Measurements from ENCODE around the gene MEST. TPM values are rescaled to one million over a fixed set of nuclear protein-coding genes. Genes with fewer than 3 reads are reported as not detected.
A peak's percentile ranks its signal among the peaks of the same experiment; 100 is the strongest.
"Not testable (repeated sequence)": the region's sequence is repeated elsewhere in the genome, so short reads cannot be mapped to it uniquely, and the experiment has no call there.

The MEST gene
- total RNA-seq, 1 donor from 2014 or later, result 417 TPM

DNA sequence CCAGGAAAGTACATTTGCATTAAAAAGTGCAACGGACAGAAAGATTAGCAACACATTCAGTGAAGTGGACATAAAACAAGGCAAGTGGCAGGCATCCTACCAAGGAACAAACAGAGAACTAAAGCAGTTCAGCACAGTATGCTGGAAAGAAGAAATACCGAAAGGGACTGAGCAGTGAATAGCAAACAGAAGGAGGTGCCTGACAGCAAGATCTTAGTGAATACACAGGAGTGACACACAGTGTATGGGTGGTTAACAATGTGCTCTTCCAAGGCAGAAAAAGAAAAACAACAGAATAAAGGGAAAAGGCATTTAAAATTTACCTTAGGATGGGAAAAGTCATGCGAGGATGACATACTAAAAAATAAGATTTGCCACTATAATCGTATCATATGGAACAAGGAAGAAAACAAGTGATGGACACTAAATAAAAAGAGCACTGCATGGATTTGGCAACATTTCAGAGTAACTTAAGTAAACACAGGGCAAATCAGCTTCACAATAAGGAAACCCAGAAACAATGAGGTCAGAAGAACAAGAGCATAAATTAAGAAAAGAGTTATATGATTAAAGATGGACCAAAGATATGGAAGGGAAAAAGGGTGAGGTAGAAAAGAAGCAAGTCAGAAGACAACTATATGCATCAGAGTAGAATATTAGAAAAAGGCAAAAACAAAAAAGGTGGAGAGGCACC is 29.5 kb downstream of the MEST start:
- DNase-seq (ENCODE audit: low spot score), result no peak

DNA sequence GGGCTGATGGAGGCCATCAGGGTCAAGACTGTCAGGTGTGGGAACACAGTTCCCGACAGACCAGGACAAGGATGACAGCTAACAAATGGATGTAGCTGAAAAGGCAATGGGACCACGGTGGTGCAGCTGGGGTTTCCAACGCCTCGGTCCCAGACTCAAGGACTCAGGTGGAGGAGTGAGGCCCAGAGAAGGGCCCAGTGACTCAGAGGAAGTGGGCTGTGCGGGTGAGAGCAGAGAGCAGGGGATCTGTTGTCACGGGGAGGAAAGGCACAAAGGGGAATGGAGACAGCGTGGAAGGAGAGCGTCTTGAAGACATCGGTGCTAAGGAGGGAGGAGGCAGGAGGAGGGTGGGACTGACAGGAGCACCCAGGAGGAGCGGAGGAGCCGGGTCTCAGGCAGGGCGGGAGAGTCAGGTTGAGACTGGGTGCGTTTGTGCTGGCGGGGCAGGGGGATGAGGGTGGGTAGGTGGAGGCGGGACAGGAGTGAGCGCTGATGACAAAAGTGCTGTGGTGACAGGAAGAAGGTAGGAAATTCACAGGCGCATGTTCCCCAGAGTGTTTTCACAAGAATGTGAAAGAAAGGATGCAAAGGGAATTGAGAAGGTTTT is 31.7 kb downstream of the MEST start:
- not testable (repeated sequence) for DNase-seq (ENCODE audit: low spot score)

DNA sequence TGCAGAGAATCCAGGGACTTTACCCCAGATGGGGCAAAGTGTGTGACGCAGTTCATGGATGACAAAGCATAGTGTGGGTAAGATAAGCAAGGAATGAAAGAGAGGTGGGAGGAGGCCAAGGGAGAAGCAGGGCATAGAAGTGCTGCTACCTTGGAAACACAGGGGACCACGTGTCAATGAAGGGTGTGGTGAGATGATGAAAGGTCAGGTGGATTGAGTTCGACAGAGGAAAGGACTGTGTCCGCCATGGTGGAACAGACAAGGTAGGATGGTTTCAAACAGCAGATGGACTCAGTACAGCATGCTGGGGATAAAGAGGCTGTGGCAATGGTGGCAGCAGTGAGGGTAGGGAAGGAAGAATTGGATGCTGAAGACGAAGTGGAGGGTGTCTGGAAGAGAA is 32.7 kb downstream of the MEST start:
- DNase-seq (ENCODE audit: low spot score), result no peak

DNA sequence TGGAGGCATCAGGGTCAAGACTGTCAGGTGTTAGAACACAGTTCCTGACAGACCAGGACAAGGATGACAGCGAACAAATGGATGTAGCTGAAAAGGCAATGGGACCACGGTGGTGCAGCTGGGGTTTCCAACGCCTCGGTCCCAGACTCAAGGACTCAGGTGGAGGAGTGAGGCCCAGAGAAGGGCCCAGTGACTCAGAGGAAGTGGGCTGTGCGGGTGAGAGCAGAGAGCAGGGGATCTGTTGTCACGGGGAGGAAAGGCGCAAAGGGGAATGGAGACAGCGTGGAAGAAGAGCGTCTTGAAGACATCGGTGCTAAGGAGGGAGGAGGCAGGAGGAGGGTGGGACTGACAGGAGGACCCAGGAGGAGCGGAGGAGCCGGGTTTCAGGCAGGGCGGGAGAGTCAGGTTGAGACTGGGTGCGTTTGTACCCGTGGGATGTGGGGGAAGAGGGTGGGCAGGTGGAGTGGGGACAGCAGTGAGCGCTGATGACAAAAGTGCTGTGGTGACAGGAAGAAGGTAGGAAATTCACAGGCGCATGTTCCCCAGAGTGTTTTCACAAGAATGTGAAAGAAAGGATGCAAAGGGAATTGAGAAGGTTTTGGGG is 36.0 kb downstream of the MEST start:
- not testable (repeated sequence) for DNase-seq (ENCODE audit: low spot score)

DNA sequence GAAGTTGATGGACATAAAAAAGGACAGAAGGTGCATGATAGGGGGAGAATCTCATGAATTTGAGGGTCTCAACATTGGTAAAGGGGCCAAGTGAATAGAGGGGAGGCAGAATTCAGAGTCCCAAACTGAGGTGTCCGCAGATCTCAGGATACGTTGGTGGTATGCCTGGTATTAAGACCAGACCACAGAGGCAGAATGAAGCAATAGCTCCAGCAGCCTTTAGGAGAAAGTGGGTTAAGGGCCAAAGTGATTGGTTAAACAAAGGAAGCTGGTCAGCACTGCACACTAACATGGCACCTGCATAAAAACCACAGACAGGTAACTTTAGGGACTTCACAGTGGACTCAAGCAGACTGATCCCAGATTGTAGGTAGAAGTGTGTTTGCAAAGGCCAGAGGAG is 37.5 kb downstream of the MEST start:
- no peak for DNase-seq (ENCODE audit: low spot score)

DNA sequence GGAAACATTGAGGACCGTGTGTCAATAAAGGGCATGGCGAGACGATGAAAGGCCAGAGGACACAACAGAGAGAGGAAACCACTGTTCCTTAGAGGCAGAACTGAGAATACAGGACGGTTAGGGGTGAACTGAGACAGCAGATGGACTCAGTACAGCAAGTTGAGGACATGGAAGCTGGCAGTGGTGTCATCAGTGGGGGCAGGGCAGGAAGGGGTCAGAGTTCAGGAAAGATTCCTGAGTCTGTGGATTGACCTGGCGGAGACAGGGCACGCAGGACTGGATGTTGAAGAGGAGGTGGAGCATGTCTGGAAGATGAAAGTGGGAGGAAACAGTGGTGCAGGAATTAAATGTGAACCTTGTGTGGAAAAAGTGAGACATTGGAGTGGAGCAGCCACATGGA is 46.0 kb downstream of the MEST start:
- DNase-seq (ENCODE audit: low spot score), result not testable (repeated sequence)

DNA sequence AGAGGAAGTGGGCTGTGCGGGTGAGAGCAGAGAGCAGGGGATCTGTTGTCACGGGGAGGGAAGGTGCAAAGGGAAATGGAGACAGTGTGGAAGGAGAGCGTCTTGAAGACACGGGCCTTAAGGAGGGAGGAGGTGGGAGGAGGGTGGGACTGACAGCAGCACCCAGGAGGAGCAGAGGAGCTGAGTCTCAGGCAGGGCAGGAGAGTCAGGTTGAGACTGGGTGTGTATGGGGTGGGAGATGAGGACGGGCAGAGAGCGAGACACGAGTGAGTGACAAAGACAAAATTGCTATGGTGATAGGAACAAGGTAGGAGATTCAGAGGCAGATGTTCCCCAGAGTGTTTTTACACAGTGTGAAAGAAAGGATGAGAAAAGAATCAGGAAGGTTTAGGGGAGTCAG is 49.4 kb downstream of the MEST start:
- not testable (repeated sequence) for DNase-seq (ENCODE audit: low spot score)

DNA sequence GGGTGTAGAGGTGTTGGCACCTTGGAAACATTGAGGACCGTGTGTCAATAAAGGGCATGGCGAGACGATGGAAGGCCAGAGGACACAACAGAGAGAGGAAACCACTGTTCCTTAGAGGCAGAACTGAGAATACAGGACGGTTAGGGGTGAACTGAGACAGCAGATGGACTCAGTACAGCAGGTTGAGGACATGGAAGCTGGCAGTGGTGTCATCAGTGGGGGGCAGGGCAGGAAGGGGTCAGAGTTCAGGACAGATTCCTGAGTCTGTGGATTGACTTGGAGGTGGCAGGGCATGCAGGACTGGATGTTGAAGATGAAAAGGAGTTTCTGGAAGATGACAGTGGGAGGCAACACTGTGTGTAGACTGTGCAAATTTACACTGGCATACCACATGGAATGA is 50.4 kb downstream of the MEST start:
- not testable (repeated sequence) for DNase-seq (ENCODE audit: low spot score)

DNA sequence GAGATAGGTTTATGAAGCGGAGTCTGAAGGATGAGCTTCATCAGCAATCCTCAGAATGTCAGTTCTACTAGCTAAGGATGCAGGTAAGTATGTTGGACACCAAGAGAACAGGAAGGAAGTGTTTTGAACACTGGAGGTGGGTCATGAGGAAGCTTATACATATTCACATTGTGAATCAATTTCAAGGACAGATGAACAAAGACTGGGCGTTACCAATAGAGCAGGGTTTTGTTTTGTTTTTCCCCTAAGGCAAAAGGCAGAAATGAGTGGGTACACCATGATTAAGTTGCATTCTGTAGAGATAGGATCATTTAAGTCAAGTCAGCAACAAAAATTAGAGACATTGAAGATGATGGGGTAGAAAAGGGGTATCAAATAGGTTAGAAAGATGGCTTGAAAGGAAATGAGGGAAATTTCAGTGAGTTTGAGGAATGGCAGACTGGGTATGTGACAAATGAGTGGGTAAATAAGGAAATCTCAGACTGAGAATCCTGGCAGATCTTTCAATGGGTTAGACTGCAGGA is 51.7 kb downstream of the MEST start:
- DNase-seq (ENCODE audit: low spot score), result no peak

DNA sequence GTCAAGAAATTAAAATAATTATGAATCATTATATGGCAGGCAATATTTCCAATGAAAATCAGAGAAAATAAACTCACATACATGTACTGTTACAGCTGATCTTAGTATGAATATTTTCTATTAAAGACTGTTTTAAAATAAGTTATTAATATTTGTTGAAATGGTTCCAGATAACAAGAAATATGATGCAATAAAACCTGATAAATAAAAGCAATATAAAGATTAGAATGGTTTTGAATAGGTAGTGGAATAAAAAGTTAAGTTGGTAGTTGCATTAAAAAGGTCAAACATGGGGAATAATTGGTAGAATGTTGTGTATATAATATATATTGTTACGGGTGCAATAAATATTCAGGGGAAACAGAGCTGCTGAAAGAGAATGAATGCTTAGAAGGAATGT is 52.5 kb downstream of the MEST start:
- DNase-seq (ENCODE audit: low spot score), result no peak

DNA sequence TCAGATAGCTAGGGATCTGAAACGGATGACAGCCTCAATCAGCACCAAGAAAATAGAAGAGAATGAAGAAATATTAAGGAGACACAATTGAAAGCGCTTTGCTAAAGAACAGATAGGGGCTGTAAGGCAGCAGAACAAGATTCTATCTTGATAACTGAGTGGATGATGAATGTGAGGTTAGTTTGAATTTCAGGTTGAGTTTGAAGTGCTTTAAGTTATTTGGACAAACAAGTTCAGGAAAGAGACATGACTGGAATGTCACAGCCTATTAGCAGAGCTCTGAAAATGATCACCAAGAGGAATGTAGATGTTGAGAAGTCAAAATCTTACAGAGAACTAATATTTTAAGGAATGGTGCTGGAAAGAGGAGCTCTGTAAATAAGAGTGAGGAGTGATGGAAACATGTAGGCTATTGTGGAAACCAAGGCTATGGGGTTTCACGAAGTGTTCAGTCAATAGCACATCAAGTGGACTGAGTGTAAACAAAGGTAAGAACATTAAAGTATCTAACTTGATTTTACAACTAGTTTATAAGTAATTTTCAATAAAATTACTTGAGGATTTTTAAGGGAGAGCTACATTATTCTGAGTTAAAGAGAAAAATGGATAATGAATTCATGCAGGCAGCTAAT is 61.6 kb downstream of the MEST start:
- DNase-seq (ENCODE audit: low spot score), result peak; percentile 18

DNA sequence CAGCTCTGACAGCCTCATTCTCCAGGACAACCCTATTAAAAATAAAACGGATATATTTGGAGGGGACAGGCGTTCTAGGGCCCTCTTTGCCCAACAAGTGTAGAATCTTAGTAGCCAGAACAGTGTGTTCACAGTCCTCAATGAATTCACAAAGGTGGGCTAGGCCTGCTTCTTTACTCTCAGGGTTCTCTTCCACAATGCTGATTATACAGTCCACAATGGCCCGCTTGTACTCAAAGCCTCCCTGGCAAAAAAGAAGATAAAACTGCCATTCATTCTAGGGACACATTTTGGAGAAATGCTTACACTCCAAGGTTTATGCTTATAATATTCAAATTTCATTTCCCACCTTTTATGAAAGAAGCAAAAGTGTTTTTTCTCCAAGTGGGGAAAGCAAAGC is 62.6 kb downstream of the MEST start:
- DNase-seq (ENCODE audit: low spot score), result no peak

Other genes starting within 250 kb of the MEST start
- gene CPA2, start 225.2 kb upstream of the MEST start, total RNA-seq (ENCODE audit: insufficient read depth, low replicate concordance), result 1.9 TPM
- 32.7 TPM for gene CPA4, start 198.9 kb upstream of the MEST start, total RNA-seq (ENCODE audit: insufficient read depth, low replicate concordance)
- 0.72 TPM for gene CPA5, start 147.3 kb upstream of the MEST start, total RNA-seq (ENCODE audit: insufficient read depth, low replicate concordance)
- gene CPA1, start 111.6 kb upstream of the MEST start, total RNA-seq (ENCODE audit: insufficient read depth, low replicate concordance), result 7.0 TPM
- gene CEP41, start 51.1 kb upstream of the MEST start, total RNA-seq (ENCODE audit: insufficient read depth, low replicate concordance), result 6.7 TPM
- 22.9 TPM for gene COPG2, start 176.7 kb downstream of the MEST start, total RNA-seq (ENCODE audit: insufficient read depth, low replicate concordance)
- 0.72 TPM for gene TSGA13, start 194.5 kb downstream of the MEST start, total RNA-seq (ENCODE audit: insufficient read depth, low replicate concordance)
- gene KLF14, start 242.1 kb downstream of the MEST start, total RNA-seq (ENCODE audit: insufficient read depth, low replicate concordance), result 0.48 TPM

Data from umbilical cord (tissue), 2 donors.